ENCODE results near the gene ARL5B.

ARL5B gene

DNA sequence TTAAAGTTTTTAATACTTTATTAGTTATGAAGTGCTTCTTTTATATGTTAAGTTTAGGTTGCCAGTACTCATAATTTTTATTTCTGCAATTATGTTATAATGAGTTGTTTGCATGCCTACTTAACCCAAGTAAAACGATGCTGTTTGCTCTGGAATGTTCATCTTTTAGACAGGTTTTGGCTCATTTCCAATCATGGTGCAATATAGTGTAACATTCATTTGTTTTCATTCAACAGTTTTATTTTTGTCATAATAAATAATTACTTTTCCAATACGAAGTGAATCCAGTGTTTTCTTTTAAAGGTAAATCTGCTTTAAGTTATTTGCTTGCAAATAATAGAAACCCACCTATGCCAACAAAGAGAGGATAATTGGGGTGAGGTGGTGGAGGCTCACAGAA lies 22.1 kb downstream of the ARL5B start:
- no peak overlapping the region for H3K4me3 ChIP-seq (ENCODE audit: low read length)
- H3K36me3 ChIP-seq (ENCODE audit: control insufficient read depth, insufficient read depth, low read length), result no peaks in the 10 kb centered on the region
- H3K4me1 ChIP-seq (ENCODE audit: control insufficient read depth, insufficient read depth, low read length), result no peaks in the 10 kb centered on the region
- no peak for DNase-seq (ENCODE audit: low read depth, low spot score)
- WGBS (ENCODE audit: insufficient coverage, insufficient read length), result no CpG with 5 or more reads among the region's 2 CpGs
- no peaks in the 10 kb centered on the region for H3K9me3 ChIP-seq (ENCODE audit: control insufficient read depth, insufficient read depth, low read length)
- H3K27me3 ChIP-seq (ENCODE audit: control insufficient read depth, insufficient read depth, low read length), result no peaks in the 10 kb centered on the region
- no peak overlapping the region for H3K27ac ChIP-seq (ENCODE audit: low read length)

DNA sequence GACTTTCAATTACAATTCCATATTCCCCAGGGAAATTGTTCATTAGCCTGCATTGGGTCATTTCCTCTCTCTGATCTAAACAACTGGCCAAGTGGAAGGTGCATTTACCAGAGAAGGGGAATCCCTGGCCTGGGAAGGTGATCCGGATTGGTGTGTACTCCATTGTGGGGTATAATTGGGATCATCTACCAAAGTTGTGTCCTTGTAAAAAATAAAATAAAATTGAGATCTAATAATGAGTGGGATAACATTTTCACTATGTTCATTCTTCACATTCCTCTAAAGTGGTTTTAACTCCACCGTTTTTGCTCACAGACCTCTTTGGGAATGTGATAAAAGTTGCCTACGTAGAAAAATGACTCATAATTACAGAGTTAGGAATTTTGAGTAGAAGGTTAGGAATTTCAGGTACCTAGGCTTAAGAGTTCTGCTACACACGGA lies 22.8 kb downstream of the ARL5B start:
- WGBS (ENCODE audit: insufficient coverage, insufficient read length), result no CpG with 5 or more reads among the region's 4 CpGs
- no peaks in the 10 kb centered on the region for H3K9me3 ChIP-seq (ENCODE audit: control insufficient read depth, insufficient read depth, low read length)
- no peak for DNase-seq (ENCODE audit: low read depth, low spot score)
- no peaks in the 10 kb centered on the region for H3K4me1 ChIP-seq (ENCODE audit: control insufficient read depth, insufficient read depth, low read length)
- H3K4me3 ChIP-seq (ENCODE audit: low read length), result no peak overlapping the region
- H3K27me3 ChIP-seq (ENCODE audit: control insufficient read depth, insufficient read depth, low read length), result no peaks in the 10 kb centered on the region
- no peaks in the 10 kb centered on the region for H3K36me3 ChIP-seq (ENCODE audit: control insufficient read depth, insufficient read depth, low read length)
- no peak overlapping the region for H3K27ac ChIP-seq (ENCODE audit: low read length)

DNA sequence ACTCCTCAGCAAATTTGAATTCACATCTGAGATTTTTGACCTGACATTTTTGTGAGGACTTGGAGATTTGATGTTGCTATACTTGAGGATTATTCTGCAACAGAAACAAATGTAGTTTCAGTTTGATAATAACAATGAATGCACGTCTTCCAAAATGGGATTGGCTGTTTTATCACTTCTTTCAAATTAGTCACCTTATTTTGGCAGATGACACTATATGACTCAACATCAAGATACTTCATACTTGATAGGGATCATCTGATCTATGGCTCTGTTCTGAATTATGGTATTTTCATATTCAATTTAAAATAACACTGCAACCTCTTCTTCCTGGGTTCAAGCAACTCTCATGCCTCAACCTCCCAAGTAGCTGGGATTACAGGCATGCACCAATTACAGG lies 24.2 kb downstream of the ARL5B start:
- Histone ChIP-seq H3K9me3 (ENCODE audit: control insufficient read depth, insufficient read depth, low read length) (no peaks in the 10 kb centered on the region), H3K4me3 (ENCODE audit: low read length) (no peak overlapping the region), H3K36me3 (ENCODE audit: control insufficient read depth, insufficient read depth, low read length) (no peaks in the 10 kb centered on the region), H3K4me1 (ENCODE audit: control insufficient read depth, insufficient read depth, low read length) (no peaks in the 10 kb centered on the region), H3K27me3 (ENCODE audit: control insufficient read depth, insufficient read depth, low read length) (no peaks in the 10 kb centered on the region), H3K27ac (ENCODE audit: low read length) (no peak overlapping the region)
- no CpG with 5 or more reads among the region's 1 CpG for WGBS (ENCODE audit: insufficient coverage, insufficient read length)
- no peak for DNase-seq (ENCODE audit: low read depth, low spot score)

DNA sequence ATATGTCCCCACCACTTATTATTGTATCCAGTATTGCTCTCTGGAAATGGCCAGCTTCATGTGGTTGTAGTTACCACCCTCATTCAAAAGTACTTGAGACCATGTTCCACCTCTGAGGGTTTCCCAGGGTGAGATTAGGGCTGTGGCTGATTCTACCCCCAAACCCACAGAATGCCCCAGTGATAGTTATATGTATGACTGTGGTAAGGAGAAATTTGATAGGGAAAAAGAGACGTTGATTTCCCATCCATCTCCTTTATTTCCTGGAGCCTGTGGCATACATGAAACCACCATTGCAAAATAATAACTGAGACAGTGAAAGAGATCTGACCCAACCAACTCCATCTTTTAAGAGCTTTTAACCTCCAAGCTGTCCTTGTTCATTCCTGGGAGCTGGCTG lies 25.2 kb downstream of the ARL5B start:
- H3K27ac ChIP-seq (ENCODE audit: low read length), result no peak overlapping the region
- no peaks in the 10 kb centered on the region for H3K9me3 ChIP-seq (ENCODE audit: control insufficient read depth, insufficient read depth, low read length)
- no peaks in the 10 kb centered on the region for H3K4me1 ChIP-seq (ENCODE audit: control insufficient read depth, insufficient read depth, low read length)
- no peaks in the 10 kb centered on the region for H3K27me3 ChIP-seq (ENCODE audit: control insufficient read depth, insufficient read depth, low read length)
- no peaks in the 10 kb centered on the region for H3K36me3 ChIP-seq (ENCODE audit: control insufficient read depth, insufficient read depth, low read length)
- WGBS (ENCODE audit: insufficient coverage, insufficient read length), result no CpG with 5 or more reads among the region's 1 CpG
- H3K4me3 ChIP-seq (ENCODE audit: low read length), result no peak overlapping the region
- DNase-seq (ENCODE audit: low read depth, low spot score), result no peak

DNA sequence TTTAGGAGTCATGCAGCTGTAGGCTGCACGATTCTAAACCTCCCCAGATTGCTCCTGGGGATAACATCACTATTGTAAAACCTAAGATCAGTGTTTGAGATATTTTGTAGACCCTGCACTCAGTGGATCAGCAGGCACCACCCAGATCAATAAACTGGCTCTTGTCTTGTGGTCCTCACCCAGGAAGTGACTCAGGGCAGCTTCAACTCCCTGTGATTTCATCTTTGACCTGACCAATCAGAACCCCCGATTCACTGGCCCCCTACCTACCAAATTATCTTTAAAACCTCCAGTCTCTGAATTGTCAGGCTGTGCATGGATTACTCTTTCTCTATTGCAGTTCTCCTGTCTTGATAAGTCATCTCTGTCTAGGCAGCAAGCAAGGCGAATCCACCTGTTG lies 25.7 kb downstream of the ARL5B start:
- no peak for DNase-seq (ENCODE audit: low read depth, low spot score)
- Histone ChIP-seq H3K27me3 (ENCODE audit: control insufficient read depth, insufficient read depth, low read length) (no peaks in the 10 kb centered on the region), H3K4me1 (ENCODE audit: control insufficient read depth, insufficient read depth, low read length) (no peaks in the 10 kb centered on the region), H3K4me3 (ENCODE audit: low read length) (no peak overlapping the region), H3K9me3 (ENCODE audit: control insufficient read depth, insufficient read depth, low read length) (no peaks in the 10 kb centered on the region), H3K27ac (ENCODE audit: low read length) (no peak overlapping the region), H3K36me3 (ENCODE audit: control insufficient read depth, insufficient read depth, low read length) (no peaks in the 10 kb centered on the region)
- no CpG with 5 or more reads among the region's 3 CpGs for WGBS (ENCODE audit: insufficient coverage, insufficient read length)

DNA sequence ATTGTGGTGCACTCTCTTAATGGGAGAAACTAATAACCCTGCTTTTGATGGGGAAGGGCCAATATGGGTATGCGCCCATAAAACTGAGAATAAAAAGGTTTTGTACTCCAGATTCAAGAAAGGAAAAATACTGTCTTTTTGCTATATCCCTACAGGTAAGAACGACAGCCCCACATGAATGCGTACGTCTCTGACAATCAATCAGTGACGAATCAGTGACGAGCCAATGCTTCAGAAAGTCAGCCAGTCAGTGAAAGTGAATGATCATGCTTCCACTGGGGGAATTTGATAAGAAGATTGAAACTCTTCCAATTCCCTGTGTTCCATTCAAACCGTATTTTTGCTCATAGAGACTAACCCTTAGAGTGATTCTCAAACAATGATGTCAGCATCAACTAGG lies 26.3 kb downstream of the ARL5B start:
- Histone ChIP-seq H3K4me1 (ENCODE audit: control insufficient read depth, insufficient read depth, low read length) (no peaks in the 10 kb centered on the region), H3K27me3 (ENCODE audit: control insufficient read depth, insufficient read depth, low read length) (no peaks in the 10 kb centered on the region), H3K27ac (ENCODE audit: low read length) (no peak overlapping the region), H3K36me3 (ENCODE audit: control insufficient read depth, insufficient read depth, low read length) (no peaks in the 10 kb centered on the region), H3K9me3 (ENCODE audit: control insufficient read depth, insufficient read depth, low read length) (no peaks in the 10 kb centered on the region), H3K4me3 (ENCODE audit: low read length) (no peak overlapping the region)
- no peak for DNase-seq (ENCODE audit: low read depth, low spot score)
- no CpG with 5 or more reads among the region's 7 CpGs for WGBS (ENCODE audit: insufficient coverage, insufficient read length)

DNA sequence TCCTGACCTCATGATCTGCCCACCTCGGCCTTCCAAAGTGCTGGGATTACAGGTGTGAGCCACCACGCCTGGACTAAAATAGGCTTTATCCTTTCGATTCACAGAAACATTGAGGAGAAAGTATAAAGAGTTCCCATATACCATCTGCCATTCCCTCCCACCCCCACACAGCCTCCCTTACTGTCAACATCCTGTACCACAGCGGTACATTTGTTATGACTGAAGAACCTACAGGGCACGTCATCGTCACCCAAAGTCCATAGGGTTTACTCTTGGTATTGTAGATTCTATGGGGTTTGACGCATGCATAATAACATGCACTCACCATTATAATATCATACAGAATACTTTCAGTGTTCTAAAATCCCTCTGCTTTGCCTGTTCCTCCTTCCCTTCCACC lies 28.0 kb downstream of the ARL5B start:
- DNase-seq (ENCODE audit: low read depth, low spot score), result no peak
- no peaks in the 10 kb centered on the region for H3K27me3 ChIP-seq (ENCODE audit: control insufficient read depth, insufficient read depth, low read length)
- no peaks in the 10 kb centered on the region for H3K9me3 ChIP-seq (ENCODE audit: control insufficient read depth, insufficient read depth, low read length)
- WGBS (ENCODE audit: insufficient coverage, insufficient read length), result no CpG with 5 or more reads among the region's 7 CpGs
- no peak overlapping the region for H3K27ac ChIP-seq (ENCODE audit: low read length)
- H3K4me3 ChIP-seq (ENCODE audit: low read length), result no peak overlapping the region
- H3K36me3 ChIP-seq (ENCODE audit: control insufficient read depth, insufficient read depth, low read length), result no peaks in the 10 kb centered on the region
- H3K4me1 ChIP-seq (ENCODE audit: control insufficient read depth, insufficient read depth, low read length), result no peaks in the 10 kb centered on the region

DNA sequence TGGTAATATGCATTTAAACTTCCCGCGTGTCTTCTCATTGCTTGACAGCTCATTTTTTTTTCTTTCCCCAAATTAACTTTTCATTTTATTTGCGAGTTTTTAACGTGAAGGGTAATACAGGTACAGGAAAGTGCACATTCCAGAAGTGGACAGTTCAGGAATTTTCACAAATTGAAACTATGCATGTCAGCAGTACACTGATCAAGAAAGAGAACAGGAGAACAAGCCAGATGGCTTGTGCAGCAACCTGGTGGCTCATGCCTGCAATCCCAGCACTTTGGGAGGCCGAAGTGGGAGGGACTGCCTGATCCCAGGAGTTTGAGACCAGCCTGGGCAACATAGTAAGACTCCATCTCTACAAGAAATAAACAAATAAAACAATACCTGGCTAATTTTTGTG lies 28.5 kb downstream of the ARL5B start:
- Histone ChIP-seq H3K27ac (ENCODE audit: low read length) (no peak overlapping the region), H3K9me3 (ENCODE audit: control insufficient read depth, insufficient read depth, low read length) (no peaks in the 10 kb centered on the region), H3K36me3 (ENCODE audit: control insufficient read depth, insufficient read depth, low read length) (no peaks in the 10 kb centered on the region), H3K27me3 (ENCODE audit: control insufficient read depth, insufficient read depth, low read length) (no peaks in the 10 kb centered on the region), H3K4me3 (ENCODE audit: low read length) (no peak overlapping the region), H3K4me1 (ENCODE audit: control insufficient read depth, insufficient read depth, low read length) (no peaks in the 10 kb centered on the region)
- no peak for DNase-seq (ENCODE audit: low read depth, low spot score)
- WGBS (ENCODE audit: insufficient coverage, insufficient read length), result no CpG with 5 or more reads among the region's 5 CpGs

DNA sequence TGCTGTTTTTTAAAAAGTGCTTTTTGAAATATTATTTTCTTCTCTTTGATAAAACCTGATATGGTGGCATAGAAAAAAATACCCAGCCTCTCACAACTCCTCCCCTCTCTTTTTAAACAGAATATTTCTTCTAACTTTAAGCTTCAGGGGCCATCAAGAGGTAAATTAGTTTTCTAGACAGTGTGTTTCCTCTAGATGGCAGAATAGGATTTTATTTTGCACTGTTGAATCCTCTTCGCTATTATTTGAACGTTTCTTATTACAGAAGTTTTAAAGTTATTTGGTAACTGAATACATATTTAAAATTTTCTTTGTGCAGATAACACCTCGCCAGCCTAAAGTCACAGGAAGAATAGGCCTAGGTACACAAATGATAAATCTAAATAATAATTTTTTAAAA lies 30.3 kb downstream of the ARL5B start:
- H3K4me1 ChIP-seq (ENCODE audit: control insufficient read depth, insufficient read depth, low read length), result no peaks in the 10 kb centered on the region
- H3K4me3 ChIP-seq (ENCODE audit: low read length), result no peak overlapping the region
- H3K9me3 ChIP-seq (ENCODE audit: control insufficient read depth, insufficient read depth, low read length), result no peaks in the 10 kb centered on the region
- no peak overlapping the region for H3K27ac ChIP-seq (ENCODE audit: low read length)
- no peak for DNase-seq (ENCODE audit: low read depth, low spot score)
- no peaks in the 10 kb centered on the region for H3K36me3 ChIP-seq (ENCODE audit: control insufficient read depth, insufficient read depth, low read length)
- no peaks in the 10 kb centered on the region for H3K27me3 ChIP-seq (ENCODE audit: control insufficient read depth, insufficient read depth, low read length)
- WGBS (ENCODE audit: insufficient coverage, insufficient read length), result no CpG with 5 or more reads among the region's 3 CpGs

DNA sequence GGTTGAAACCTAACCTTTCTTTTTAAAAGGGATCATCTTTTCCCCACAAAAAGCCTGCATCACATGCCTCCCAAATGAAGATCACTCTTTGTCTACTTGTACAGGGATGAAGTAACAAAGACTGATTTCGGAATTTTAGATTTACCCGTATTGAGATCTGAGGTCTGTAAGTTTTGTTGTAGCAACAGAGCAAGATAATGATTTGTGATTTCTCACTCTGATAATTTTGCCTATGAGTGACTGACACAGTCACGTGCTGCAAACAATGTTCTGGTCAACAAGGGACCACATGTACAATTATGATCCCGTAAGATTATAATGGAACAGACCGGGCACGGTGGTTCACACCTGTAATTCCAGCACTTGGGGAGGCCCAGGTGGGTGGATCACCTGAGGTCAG lies 31.3 kb downstream of the ARL5B start:
- DNase-seq (ENCODE audit: low read depth, low spot score), result no peak
- no CpG with 5 or more reads among the region's 6 CpGs for WGBS (ENCODE audit: insufficient coverage, insufficient read length)
- Histone ChIP-seq H3K36me3 (ENCODE audit: control insufficient read depth, insufficient read depth, low read length) (no peaks in the 10 kb centered on the region), H3K27me3 (ENCODE audit: control insufficient read depth, insufficient read depth, low read length) (no peaks in the 10 kb centered on the region), H3K27ac (ENCODE audit: low read length) (no peak overlapping the region), H3K4me1 (ENCODE audit: control insufficient read depth, insufficient read depth, low read length) (no peaks in the 10 kb centered on the region), H3K4me3 (ENCODE audit: low read length) (no peak overlapping the region), H3K9me3 (ENCODE audit: control insufficient read depth, insufficient read depth, low read length) (no peaks in the 10 kb centered on the region)

DNA sequence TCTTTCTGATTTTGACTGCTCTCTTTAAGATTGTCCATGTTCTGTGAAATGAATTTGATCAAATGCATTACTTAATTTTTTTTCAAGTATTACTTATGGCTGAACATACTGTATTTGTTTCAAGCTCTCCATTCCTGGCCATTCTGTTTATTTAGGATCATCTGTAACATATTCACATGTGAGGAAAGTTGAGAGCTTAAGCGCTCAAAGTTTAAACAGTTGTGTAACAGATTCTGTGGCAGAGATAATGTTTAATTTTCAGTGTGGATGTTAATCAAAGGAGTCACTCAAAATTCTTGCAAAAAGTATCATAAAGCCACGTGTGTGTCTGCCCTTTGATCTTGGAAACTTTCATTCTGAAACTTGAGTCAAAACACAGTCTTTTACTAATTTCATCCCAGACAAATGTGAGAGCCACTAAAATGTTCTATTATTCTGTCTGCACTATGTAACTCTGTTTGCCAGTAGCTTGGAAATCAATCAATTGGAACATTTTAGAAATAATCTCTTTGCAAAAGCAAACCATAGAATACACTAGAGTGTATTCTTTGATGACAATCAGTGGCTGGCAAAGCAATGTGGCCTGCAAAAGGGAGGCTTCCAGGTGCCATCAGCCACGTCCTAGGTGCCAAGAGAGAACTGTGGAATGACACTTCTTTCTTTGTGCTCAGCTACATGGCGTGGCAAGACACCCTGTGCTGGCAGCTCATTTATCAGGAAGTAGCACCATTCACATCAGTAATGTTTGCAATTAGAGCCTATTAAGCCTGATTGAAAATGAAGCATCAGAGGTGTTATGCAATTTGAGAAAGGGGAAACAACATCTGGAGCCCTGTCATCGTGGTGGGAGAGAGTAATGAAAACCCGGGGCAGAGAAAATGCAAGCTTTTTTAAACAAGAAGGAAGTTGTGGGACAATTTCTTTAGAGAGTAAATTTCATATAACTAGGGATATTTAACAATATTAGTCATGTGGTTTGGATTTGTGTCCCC lies 40.9 kb downstream of the ARL5B start:
- Histone ChIP-seq H3K4me3 (ENCODE audit: low read length) (no peak overlapping the region), H3K9me3 (ENCODE audit: control insufficient read depth, insufficient read depth, low read length) (no peaks in the 10 kb centered on the region), H3K27me3 (ENCODE audit: control insufficient read depth, insufficient read depth, low read length) (no peaks in the 10 kb centered on the region), H3K27ac (ENCODE audit: low read length) (no peak overlapping the region), H3K36me3 (ENCODE audit: control insufficient read depth, insufficient read depth, low read length) (no peaks in the 10 kb centered on the region), H3K4me1 (ENCODE audit: control insufficient read depth, insufficient read depth, low read length) (no peaks in the 10 kb centered on the region)
- no peak for DNase-seq (ENCODE audit: low read depth, low spot score)
- WGBS (ENCODE audit: insufficient coverage, insufficient read length), result no CpG with 5 or more reads among the region's 6 CpGs

All from iPS DF 6.9 (cell line).